ENCODE measurements around the gene DSTN. TPM values are rescaled to one million over a fixed set of nuclear protein-coding genes. Genes with fewer than 3 reads are reported as not detected.

The DSTN gene
- total RNA-seq, 4 donors from 2014 or later = 1,820 to 3,515 (median 2,996) TPM

GRCh38 chr20:17558154-17558940, 11.5 kb upstream of the DSTN start:
- H3K4me1 ChIP-seq = peaks cover 15 to 77% (median 31%) of the 10 kb centered on the region in 3 donors
- H3K4me3 ChIP-seq = peak overlapping the region in 1 of 2 donors; percentile 22
- H3K27ac ChIP-seq = peak overlapping the region; percentile 99 to 100 (median 100)
- H3K36me3 ChIP-seq = no peaks in the 10 kb centered on the region
- H3K9me3 ChIP-seq = no peaks in the 10 kb centered on the region
- peak; percentile 92 for TF ChIP-seq POLR2AphosphoS5 (IDR thresholded peaks at IDR 0.05)
- TF ChIP-seq CTCF (IDR thresholded peaks at IDR 0.05) = no peak
- peak; percentile 58 for TF ChIP-seq EP300 (IDR thresholded peaks at IDR 0.05)
- peak in 1 of 2 donors; percentile 29 for TF ChIP-seq POLR2A (IDR thresholded peaks at IDR 0.05)
- 0 to 4% methylated on average over 6 to 7 of the region's 7 CpGs for WGBS, 2 donors (ENCODE audit: low coverage in 1 of 2)
- H3K27me3 ChIP-seq = no peaks in the 10 kb centered on the region
- ATAC-seq = peak; percentile 89

GRCh38 chr20:17558941-17559304, 11.0 kb upstream of the DSTN start:
- Histone ChIP-seq H3K27me3 (no peaks in the 10 kb centered on the region), H3K4me1 (peaks cover 15 to 83% (median 33%) of the 10 kb centered on the region in 3 donors), H3K9me3 (no peaks in the 10 kb centered on the region), H3K27ac (peak overlapping the region; percentile 99 to 100 (median 100)), H3K4me3 (peak overlapping the region in 1 of 2 donors; percentile 22), H3K36me3 (no peaks in the 10 kb centered on the region)
- TF ChIP-seq POLR2A (IDR thresholded peaks at IDR 0.05) (no peak), EP300 (IDR thresholded peaks at IDR 0.05) (no peak), CTCF (IDR thresholded peaks at IDR 0.05) (no peak), POLR2AphosphoS5 (IDR thresholded peaks at IDR 0.05) (no peak)
- ATAC-seq = no peak
- WGBS, 2 donors (ENCODE audit: low coverage in 1 of 2) = 13 to 24% methylated on average over 1 of the region's 1 CpG

- TF ChIP-seq EP300 (IDR thresholded peaks at IDR 0.05) (no peak), CTCF (IDR thresholded peaks at IDR 0.05) (no peak), POLR2AphosphoS5 (IDR thresholded peaks at IDR 0.05) (no peak), POLR2A (IDR thresholded peaks at IDR 0.05) (no peak)
- Histone ChIP-seq H3K4me3 (no peak overlapping the region), H3K9me3 (no peaks in the 10 kb centered on the region), H3K36me3 (no peaks in the 10 kb centered on the region), H3K27ac (peak overlapping the region; percentile 99 to 100 (median 100)), H3K4me1 (peaks cover 15 to 86% (median 35%) of the 10 kb centered on the region in 3 donors), H3K27me3 (no peaks in the 10 kb centered on the region)
- 33 to 79% methylated on average over 1 to 4 of the region's 6 CpGs for WGBS, 2 donors (ENCODE audit: low coverage in 1 of 2)
- ATAC-seq = no peak
These were observed 10.5 kb upstream of the DSTN start for GRCh38 chr20:17559338-17559737.

GRCh38 chr20:17560344-17561074, 9.4 kb upstream of the DSTN start:
- H3K4me3 ChIP-seq = no peak overlapping the region
- H3K27ac ChIP-seq = peak overlapping the region; percentile 99 to 100 (median 100)
- no peaks in the 10 kb centered on the region for H3K36me3 ChIP-seq

More at GRCh38 chr20:17560344-17561074, 9.4 kb upstream of the DSTN start:
- WGBS, 2 donors (ENCODE audit: low coverage in 1 of 2) = 53 to 71% methylated on average over 3 to 4 of the region's 5 CpGs
- ATAC-seq = no peak
- no peaks in the 10 kb centered on the region for H3K27me3 ChIP-seq
- no peaks in the 10 kb centered on the region for H3K9me3 ChIP-seq
- TF ChIP-seq POLR2A (IDR thresholded peaks at IDR 0.05) = no peak
- no peak for TF ChIP-seq EP300 (IDR thresholded peaks at IDR 0.05)
- no peak for TF ChIP-seq POLR2AphosphoS5 (IDR thresholded peaks at IDR 0.05)
- no peak for TF ChIP-seq CTCF (IDR thresholded peaks at IDR 0.05)
- peaks cover 15 to 98% (median 35%) of the 10 kb centered on the region in 3 donors for H3K4me1 ChIP-seq

Data from gastroesophageal sphincter (tissue), 4 donors.